HEK293T (cell line): ENCODE data around the gene RAB28.

ENCODE experiments used
- BHLHE40 ChIP-seq: fragments of 450-650 bp; IDR thresholded peaks from 2 replicates; pipeline ENCODE4 v1.6.1; 2016; ENCODE audit warnings: mild to moderate bottlenecking, moderate library complexity, borderline replicate concordance
- FOXA1 ChIP-seq: fragments of 450-650 bp; IDR thresholded peaks from 2 replicates; pipeline ENCODE4 v1.6.1; 2016; ENCODE audit warnings: mild to moderate bottlenecking
- FOXK2 ChIP-seq: fragments of 450-650 bp; IDR thresholded peaks from 2 replicates; pipeline ENCODE4 v1.6.1; 2016; ENCODE audit warnings: mild to moderate bottlenecking
- LEF1 ChIP-seq: fragments of 450-650 bp; IDR thresholded peaks from 2 replicates; pipeline ENCODE4 v1.6.1; 2017; ENCODE audit warnings: mild to moderate bottlenecking, borderline replicate concordance
- SP1 ChIP-seq: fragments of 450-650 bp; IDR thresholded peaks from 2 replicates; pipeline ENCODE4 v1.6.1; 2017
- SUZ12 ChIP-seq: fragments of 450-650 bp; IDR thresholded peaks from 2 replicates; pipeline ENCODE4 v1.6.1; 2016; ENCODE audit warnings: mild to moderate bottlenecking
- TARDBP ChIP-seq: fragments of 450-650 bp; IDR thresholded peaks from 2 replicates; pipeline ENCODE4 v1.6.1; 2016
- ZNF384 ChIP-seq: fragments of 450-650 bp; IDR thresholded peaks from 2 replicates; pipeline ENCODE4 v1.6.1; 2016

- no peak for TF ChIP-seq FOXA1
- TF ChIP-seq LEF1, result no peak
- TF ChIP-seq FOXK2, result no peak
- no peak for TF ChIP-seq SP1
- no peak for TF ChIP-seq SUZ12
- no peak for TF ChIP-seq TARDBP
- no peak for TF ChIP-seq BHLHE40
- TF ChIP-seq ZNF384, result no peak
These were observed 143.5 kb downstream of the RAB28 start for GRCh38 chr4:13340672-13341071.
